GM23338 (cell line): Measurements from ENCODE around the gene MAP1S.

Experiments
- CTCF ChIP-seq, 2 experiments: fragments of 200-600 bp in 1 of 2; sonication (generic) in 1 of 2; conservative IDR thresholded peaks; 2 replicates each; pipeline versions ENCODE4 v1.5.1 to v1.6.1; 2016 to 2017; ENCODE audit warnings: antibody characterized with exemption in 2 of 2, low read depth in 2 of 2, mild to moderate bottlenecking in 2 of 2, moderate library complexity in 1 of 2
- EZH2 ChIP-seq: fragments of 200-600 bp; sonication (generic); IDR thresholded peaks from one replicate; pipeline ENCODE4 v1.8.0; 2017; ENCODE audit warnings: antibody characterized with exemption, mild to moderate bottlenecking, low read depth; ENCODE audit not compliant: unreplicated experiment

- no peak for TF ChIP-seq EZH2
- peak; percentile 81 to 84 for TF ChIP-seq CTCF (conservative IDR thresholded peaks at IDR 0.05; ENCODE audit: low read depth in 2 of 2)
Observed at GRCh38 chr19:17775245-17775927, 56.1 kb downstream of the MAP1S start.
